Esophagus muscularis mucosa (tissue), 4 donors: ENCODE data around the gene PARP3.

Source experiments
- CTCF ChIP-seq, 3 experiments: fragments of 200-600 bp in 2 of 3; fragments of 450-650 bp in 1 of 3; sonication (generic) in 2 of 3; IDR thresholded peaks; one replicate each; pipeline ENCODE4 v1.5.1; 2017 to 2019; ENCODE audit warnings: antibody characterized with exemption in 3 of 3, mild to moderate bottlenecking in 2 of 3, moderate library complexity in 1 of 3
- EP300 ChIP-seq: sonication (generic); formaldehyde crosslinking; IDR thresholded peaks from one replicate; pipeline ENCODE4 v1.6.1; 2017; ENCODE audit warnings: antibody characterized with exemption
- POLR2A ChIP-seq: fragments of 450-650 bp; IDR thresholded peaks from one replicate; pipeline ENCODE4 v1.6.1; 2017; ENCODE audit warnings: antibody characterized with exemption, moderate library complexity, mild to moderate bottlenecking, low read depth
- POLR2AphosphoS5 ChIP-seq, 2 donors: sonication (generic); formaldehyde crosslinking; IDR thresholded peaks; one replicate each; pipeline ENCODE4 v1.6.1; 2017; ENCODE audit warnings: antibody characterized with exemption in 2 of 2

GRCh38 chr3:51945926-51946705, 4.0 kb downstream of the PARP3 start:
- TF ChIP-seq CTCF (IDR thresholded peaks at IDR 0.05) (no peak), EP300 (no peak), POLR2A (no peak), POLR2AphosphoS5 (IDR thresholded peaks at IDR 0.05) (no peak)
